ACC112 (cell line): ENCODE results near the gene GLRA3.
"Not testable (repeated sequence)": the region's sequence is repeated elsewhere in the genome, so short reads cannot be mapped to it uniquely, and the experiment has no call there.

Experiments
- H2AFZ ChIP-seq: fragments of 200-600 bp; sonication (generic); one replicate; pipeline ENCODE4 v1.6.0; 2017; ENCODE audit warnings: antibody characterized with exemption, low read length; ENCODE audit not compliant: unreplicated experiment
- H3K27ac ChIP-seq: fragments of 200-600 bp; sonication (generic); 2 replicates; pipeline ENCODE4 v1.5.1; 2014; ENCODE audit warnings: low read depth, mild to moderate bottlenecking, antibody characterized with exemption, low read length, moderate library complexity
- H3K27me3 ChIP-seq: fragments of 200-600 bp; sonication (generic); 2 replicates; pipeline ENCODE4 v1.6.1; 2014; ENCODE audit warnings: mild to moderate bottlenecking, antibody characterized with exemption, low read length, moderate library complexity, mixed read lengths; ENCODE audit not compliant: insufficient read depth
- H3K36me3 ChIP-seq: fragments of 200-600 bp; sonication (generic); 2 replicates; pipeline ENCODE4 v1.6.1; 2016; ENCODE audit warnings: mild to moderate bottlenecking, antibody characterized with exemption, low read length, moderate library complexity, mixed read lengths; ENCODE audit not compliant: insufficient read depth
- H3K4me1 ChIP-seq: fragments of 200-600 bp; sonication (generic); one replicate; pipeline ENCODE4 v1.6.1; 2016; ENCODE audit warnings: low read length, mixed read lengths; ENCODE audit not compliant: insufficient read depth, unreplicated experiment, control insufficient read depth
- H3K4me3 ChIP-seq: fragments of 200-600 bp; sonication (generic); 2 replicates; pipeline ENCODE4 v1.5.1; 2014; ENCODE audit warnings: mild to moderate bottlenecking, low read depth, low read length
- H3K79me2 ChIP-seq: fragments of 200-600 bp; sonication (generic); one replicate; pipeline ENCODE4 v1.6.0; 2016; ENCODE audit warnings: low read length; ENCODE audit not compliant: control insufficient read depth, unreplicated experiment, insufficient read depth

GLRA3 gene

GRCh38 chr4:174828845-174829701 lies at the start of gene GLRA3:
GLRA3 (minus strand) TSS chr4:174829247; CDS start chr4:174828811, 436 bp downstream.
- Histone ChIP-seq H3K27me3 (peaks cover 22% of the 10 kb centered on the region), H3K4me3 (peak within 1 kb of the TSS; percentile 80), H3K36me3 (no peaks in the 10 kb centered on the region), H2AFZ (peak within 1 kb of the TSS; percentile 70), H3K27ac (no peak within 1 kb of the TSS), H3K4me1 (no peaks in the 10 kb centered on the region), H3K79me2 (no peaks in the 10 kb centered on the region)

- Histone ChIP-seq H3K27ac (no peak overlapping the region), H3K4me3 (no peak overlapping the region), H3K36me3 (no peaks in the 10 kb centered on the region), H2AFZ (no peak overlapping the region), H3K79me2 (no peaks in the 10 kb centered on the region), H3K4me1 (no peaks in the 10 kb centered on the region), H3K27me3 (no peaks in the 10 kb centered on the region)
Observed at GRCh38 chr4:174874898-174875297, 45.9 kb upstream of the GLRA3 start.

GRCh38 chr4:174873931-174874330 lies 44.9 kb upstream of the GLRA3 start:
- no peak overlapping the region for H2AFZ ChIP-seq
- no peaks in the 10 kb centered on the region for H3K27me3 ChIP-seq
- no peaks in the 10 kb centered on the region for H3K79me2 ChIP-seq
- H3K4me1 ChIP-seq: no peaks in the 10 kb centered on the region
- no peak overlapping the region for H3K4me3 ChIP-seq
- H3K36me3 ChIP-seq: no peaks in the 10 kb centered on the region
- H3K27ac ChIP-seq: no peak overlapping the region

GRCh38 chr4:174873146-174873545 lies 44.1 kb upstream of the GLRA3 start:
- H3K4me3 ChIP-seq, H3K4me1 ChIP-seq, H3K36me3 ChIP-seq, H2AFZ ChIP-seq, H3K79me2 ChIP-seq, H3K27me3 ChIP-seq, H3K27ac ChIP-seq: not testable (repeated sequence)

GRCh38 chr4:174871407-174871806 lies 42.4 kb upstream of the GLRA3 start:
- no peak overlapping the region for H2AFZ ChIP-seq
- no peaks in the 10 kb centered on the region for H3K36me3 ChIP-seq
- no peak overlapping the region for H3K4me3 ChIP-seq
- H3K79me2 ChIP-seq: no peaks in the 10 kb centered on the region
- H3K27me3 ChIP-seq: no peaks in the 10 kb centered on the region
- H3K4me1 ChIP-seq: no peaks in the 10 kb centered on the region
- H3K27ac ChIP-seq: no peak overlapping the region

GRCh38 chr4:174870311-174870710 lies 41.3 kb upstream of the GLRA3 start:
- no peaks in the 10 kb centered on the region for H3K4me1 ChIP-seq
- no peak overlapping the region for H3K27ac ChIP-seq
- H3K79me2 ChIP-seq: no peaks in the 10 kb centered on the region

GRCh38 chr4:174869339-174869738 lies 40.3 kb upstream of the GLRA3 start:
- no peak overlapping the region for H3K27ac ChIP-seq
- H3K36me3 ChIP-seq: no peaks in the 10 kb centered on the region
- no peaks in the 10 kb centered on the region for H3K79me2 ChIP-seq
- H2AFZ ChIP-seq: no peak overlapping the region
- H3K27me3 ChIP-seq: no peaks in the 10 kb centered on the region
- no peak overlapping the region for H3K4me3 ChIP-seq
- no peaks in the 10 kb centered on the region for H3K4me1 ChIP-seq

More at GRCh38 chr4:174870311-174870710, 41.3 kb upstream of the GLRA3 start:
- Histone ChIP-seq H3K4me3 (no peak overlapping the region), H3K27me3 (no peaks in the 10 kb centered on the region), H3K36me3 (no peaks in the 10 kb centered on the region), H2AFZ (no peak overlapping the region)

GRCh38 chr4:174867903-174868302 lies 38.9 kb upstream of the GLRA3 start:
- no peaks in the 10 kb centered on the region for H3K27me3 ChIP-seq

GRCh38 chr4:174865418-174865985 lies 36.5 kb upstream of the GLRA3 start:
- Histone ChIP-seq H3K4me3 (no peak overlapping the region), H3K27me3 (no peaks in the 10 kb centered on the region), H2AFZ (no peak overlapping the region), H3K4me1 (no peaks in the 10 kb centered on the region), H3K27ac (no peak overlapping the region), H3K79me2 (no peaks in the 10 kb centered on the region), H3K36me3 (no peaks in the 10 kb centered on the region)

More at GRCh38 chr4:174867903-174868302, 38.9 kb upstream of the GLRA3 start:
- no peaks in the 10 kb centered on the region for H3K4me1 ChIP-seq
- no peak overlapping the region for H3K27ac ChIP-seq
- no peaks in the 10 kb centered on the region for H3K79me2 ChIP-seq
- no peak overlapping the region for H3K4me3 ChIP-seq
- no peak overlapping the region for H2AFZ ChIP-seq
- H3K36me3 ChIP-seq: no peaks in the 10 kb centered on the region

GRCh38 chr4:174864031-174864430 lies 35.0 kb upstream of the GLRA3 start:
- H3K4me1 ChIP-seq: no peaks in the 10 kb centered on the region
- no peak overlapping the region for H3K27ac ChIP-seq
- no peaks in the 10 kb centered on the region for H3K36me3 ChIP-seq
- H2AFZ ChIP-seq: no peak overlapping the region
- H3K4me3 ChIP-seq: no peak overlapping the region
- no peaks in the 10 kb centered on the region for H3K27me3 ChIP-seq
- no peaks in the 10 kb centered on the region for H3K79me2 ChIP-seq

GRCh38 chr4:174860588-174860987 lies 31.5 kb upstream of the GLRA3 start:
- Histone ChIP-seq H2AFZ (no peak overlapping the region), H3K4me1 (no peaks in the 10 kb centered on the region), H3K27ac (no peak overlapping the region), H3K36me3 (no peaks in the 10 kb centered on the region), H3K4me3 (no peak overlapping the region), H3K27me3 (no peaks in the 10 kb centered on the region), H3K79me2 (no peaks in the 10 kb centered on the region)
